GM18870 (cell line): ENCODE data around the gene LTB4R2.
A peak's percentile ranks its signal among the peaks of the same experiment; 100 is the strongest.

Experiments
- ATAC-seq: cut with Tn5 transposase; IDR thresholded peaks from one replicate; pipeline ENCODE4 v1.9.1; 2021; ENCODE audit warnings: moderate library complexity; ENCODE audit not compliant: unreplicated experiment

LTB4R2 gene

GRCh38 chr14:24309538-24310264 is at the start of gene LTB4R2:
TSS of gene LTB4R2 (plus strand) at chr14:24310140. CDS start at chr14:24310665, 525 bp downstream.
- ATAC-seq: no peak

GRCh38 chr14:24260780-24261157 is 49.2 kb upstream of the LTB4R2 start:
- ATAC-seq: no peak

- ATAC-seq: no peak
Measured at GRCh38 chr14:24261256-24261968, 48.5 kb upstream of the LTB4R2 start.

GRCh38 chr14:24261969-24262327 is 48.0 kb upstream of the LTB4R2 start:
- no peak for ATAC-seq

- ATAC-seq: no peak
Measured at GRCh38 chr14:24262821-24263733, 46.9 kb upstream of the LTB4R2 start, which contains the start of gene TGM1. TSS of gene TGM1 (minus strand) at chr14:24263177. CDS start at chr14:24262352, 825 bp downstream.

- no peak for ATAC-seq
Measured at GRCh38 chr14:24263848-24264247, 46.1 kb upstream of the LTB4R2 start.

GRCh38 chr14:24264298-24264697 is 45.6 kb upstream of the LTB4R2 start:
- ATAC-seq: no peak

GRCh38 chr14:24266344-24267244 is 43.3 kb upstream of the LTB4R2 start:
- ATAC-seq: no peak

- ATAC-seq: no peak
Measured at GRCh38 chr14:24267516-24267915, 42.4 kb upstream of the LTB4R2 start.

GRCh38 chr14:24268225-24268624 is 41.7 kb upstream of the LTB4R2 start:
- ATAC-seq: no peak

- ATAC-seq: no peak
Measured at GRCh38 chr14:24269368-24269767, 40.6 kb upstream of the LTB4R2 start.

- ATAC-seq: no peak
Measured at GRCh38 chr14:24269910-24270536, 39.9 kb upstream of the LTB4R2 start.

- ATAC-seq: no peak
Measured at GRCh38 chr14:24270537-24271133, 39.3 kb upstream of the LTB4R2 start.

- ATAC-seq: peak; percentile 46
Measured at GRCh38 chr14:24271134-24271833, 38.7 kb upstream of the LTB4R2 start, which contains the start of gene RABGGTA. TSS of gene RABGGTA (minus strand) at chr14:24271597. CDS start at chr14:24271115, 482 bp downstream.

- ATAC-seq: no peak
Measured at GRCh38 chr14:24271834-24272263, 38.1 kb upstream of the LTB4R2 start.

- no peak for ATAC-seq
Measured at GRCh38 chr14:24272467-24272866, 37.5 kb upstream of the LTB4R2 start.

GRCh38 chr14:24273422-24273998 is 36.4 kb upstream of the LTB4R2 start:
- ATAC-seq: no peak

GRCh38 chr14:24274101-24274543 is 35.8 kb upstream of the LTB4R2 start:
- peak; percentile 71 for ATAC-seq
